Adrenal gland (tissue), 12 donors: ENCODE results near the gene GNAI3. TPM values are rescaled to one million over a fixed set of nuclear protein-coding genes. Genes with fewer than 3 reads are reported as not detected.

ENCODE experiments used
- DNase-seq, 7 donors: peaks; one replicate each; pipeline ENCODE4 v3.0.0-alpha.2; 2019 to 2020
- H3K27ac ChIP-seq, 5 donors: fragments of 200-600 bp; sonication (generic) in 4 of 5; 1 replicate in 3 of 5; 2 replicates in 2 of 5; pipeline versions ENCODE4 v1.5.1 to v1.8.0; 2016 to 2020; ENCODE audit warnings: mild to moderate bottlenecking in 1 of 5
- H3K27me3 ChIP-seq: fragments of 200-600 bp; 2 replicates; pipeline ENCODE4 v1.8.0; 2021
- H3K36me3 ChIP-seq, 2 donors: fragments of 200-600 bp; replicated peaks in 1 of 2; 1 replicate in 1 of 2; 2 replicates in 1 of 2; pipeline versions ENCODE4 v1.5.1 to v1.8.0; 2018 to 2022
- H3K4me1 ChIP-seq, 2 donors: fragments of 200-600 bp; replicated peaks in 1 of 2; 1 replicate in 1 of 2; 2 replicates in 1 of 2; pipeline versions ENCODE4 v1.5.1 to v1.8.0; 2018 to 2021
- H3K4me3 ChIP-seq, 4 donors: fragments of 200-600 bp; sonication (generic) in 3 of 4; one replicate each; pipeline ENCODE4 v1.5.1; 2016 to 2018
- H3K9me3 ChIP-seq, 3 donors: fragments of 200-600 bp; sonication (generic) in 1 of 3; replicated peaks in 1 of 3; 1 replicate in 2 of 3; 2 replicates in 1 of 3; pipeline versions ENCODE4 v1.5.1 to v1.8.0; 2016 to 2021
- CTCF ChIP-seq, 6 experiments: fragments of 450-650 bp in 4 of 6; fragments of 200-600 bp in 2 of 6; sonication (generic) in 1 of 6; IDR thresholded peaks; 1 replicate in 5 of 6; 2 replicates in 1 of 6; pipeline versions ENCODE4 v1.5.1 to v1.8.0; 2016 to 2021; ENCODE audit warnings: antibody characterized with exemption in 6 of 6, mild to moderate bottlenecking in 2 of 6, moderate library complexity in 1 of 6
- POLR2A ChIP-seq, 2 donors: fragments of 450-650 bp; IDR thresholded peaks; one replicate each; pipeline ENCODE4 v1.6.1; 2017; ENCODE audit warnings: antibody characterized with exemption in 2 of 2, mild to moderate bottlenecking in 2 of 2, moderate library complexity in 1 of 2
- WGBS, 4 donors: extraction: QIAGEN DNeasy Blood & Tissue Kit in 2 of 4; methylation state at CpG; one replicate each; pipeline versions ENCODE4 v1.1.5 to v1.1.7; 2013 to 2017; 5-methylcytosine and 5-hydroxymethylcytosine counted together
- intact Hi-C, 2 donors: fragments of 100-400 bp; cut with DNase I; formaldehyde crosslinking; loops; one replicate each; pipeline versions ENCODE4 v1.14.1 to v1.15.0; 2022 to 2023
- polyA plus RNA-seq, 3 donors: library from polyadenylated mRNA; stranded (reverse); fragments of 200-250 nt in 2 of 3; fragments of 350-450 nt in 1 of 3; fragmentation: Illumina TruSeq in 1 of 3; extraction: RNeasy Lipid Tissue Mini Kit (QIAGEN cat#74804) in 1 of 3; gene quantifications; one replicate each; pipeline ENCODE4 v1.2.3, GENCODE V29; 2013 to 2014
- total RNA-seq, 9 donors: library from RNA; depleted of rRNA in 4 of 9; stranded (reverse); fragments of >200 nt in 4 of 9; fragments of 120-200 nt in 1 of 9; fragmentation: NEBNext Ultra II Directional in 1 of 9; extraction: Animal tissue kit (Norgen Biotek cat#: 25700) in 1 of 9; gene quantifications; one replicate each; pipeline versions ENCODE4 v1.1.0 to v1.2.4, GENCODE V29; 2013 to 2023
- donor health status: healthy with polysubstance abuse.
- donor health status: Bipolar disorder and iron deficiency.
- donor health status: DM: yes; HTN: yes; CAD: no.
- donor health status: DM: no; HTN: no; CAD: no.
- donor health status: DM: no; HTN: no; CAD: no.
- donor health status: DM: yes; HTN: yes; CAD: no.

The GNAI3 gene
- total and polyA plus RNA-seq, 12 donors = 1.6 to 12.0 (median 5.6) TPM

- Histone ChIP-seq H3K27ac (no peak overlapping the region), H3K4me3 (no peak overlapping the region), H3K27me3 (no peaks in the 10 kb centered on the region), H3K36me3 (no peaks in the 10 kb centered on the region), H3K4me1 (peaks cover 6 to 9% of the 10 kb centered on the region in 2 donors), H3K9me3 (no peaks in the 10 kb centered on the region)
- TF ChIP-seq CTCF (IDR thresholded peaks at IDR 0.05) (no peak), POLR2A (IDR thresholded peaks at IDR 0.05) (no peak)
- no peak for DNase-seq
- intact Hi-C loops = no loop called here
- 81 to 92% (median 91%) methylated on average over 1 of the region's 1 CpG for WGBS, 4 donors
These were observed 43.4 kb upstream of the GNAI3 start for GRCh38 chr1:109504974-109505373.

GRCh38 chr1:109508001-109508872 is 40.2 kb upstream of the GNAI3 start:
- no peak for TF ChIP-seq CTCF (IDR thresholded peaks at IDR 0.05)
- no peak for TF ChIP-seq POLR2A (IDR thresholded peaks at IDR 0.05)
- no peaks in the 10 kb centered on the region for H3K27me3 ChIP-seq
- H3K27ac ChIP-seq = peak overlapping the region in 1 of 5 donors; percentile 72
- no peaks in the 10 kb centered on the region for H3K9me3 ChIP-seq
- intact Hi-C loops = no loop called here
- H3K4me3 ChIP-seq = peak overlapping the region in 1 of 4 donors; percentile 81
- no peaks in the 10 kb centered on the region for H3K36me3 ChIP-seq
- 81 to 94% (median 84%) methylated on average over 16 to 25 of the region's 25 CpGs for WGBS, 4 donors
- peaks cover 0 to 7% of the 10 kb centered on the region in 2 donors for H3K4me1 ChIP-seq
- DNase-seq = peak in 2 of 7 donors; percentile 36 to 48

GRCh38 chr1:109508873-109509175 is 39.6 kb upstream of the GNAI3 start:
- Histone ChIP-seq H3K4me3 (peak overlapping the region in 2 of 4 donors; percentile 35 to 81), H3K27ac (peak overlapping the region in 1 of 5 donors; percentile 72), H3K27me3 (no peaks in the 10 kb centered on the region), H3K36me3 (no peaks in the 10 kb centered on the region), H3K4me1 (peaks cover 0 to 7% of the 10 kb centered on the region in 2 donors), H3K9me3 (no peaks in the 10 kb centered on the region)
- 46 to 64% (median 52%) methylated on average over 5 to 7 of the region's 7 CpGs for WGBS, 4 donors
- intact Hi-C loops = no loop called here
- no peak for DNase-seq
- TF ChIP-seq CTCF (IDR thresholded peaks at IDR 0.05) = no peak
- no peak for TF ChIP-seq POLR2A (IDR thresholded peaks at IDR 0.05)

GRCh38 chr1:109509176-109510134 is 39.0 kb upstream of the GNAI3 start, which contains the start of gene AMIGO1:
TSS of gene AMIGO1 (minus strand) at chr1:109509727. CDS start at chr1:109508912, 815 bp downstream.
- Histone ChIP-seq H3K4me3 (peak within 1 kb of the TSS in 3 of 4 donors; percentile 23 to 81 (median 35)), H3K4me1 (peaks cover 0 to 7% of the 10 kb centered on the region in 2 donors), H3K36me3 (no peaks in the 10 kb centered on the region), H3K27me3 (no peaks in the 10 kb centered on the region), H3K27ac (peak within 1 kb of the TSS in 3 of 5 donors; percentile 26 to 72 (median 56)), H3K9me3 (no peaks in the 10 kb centered on the region)
- peak in 5 of 7 donors; percentile 57 to 65 (median 58) for DNase-seq
- TF ChIP-seq CTCF (IDR thresholded peaks at IDR 0.05) = peak in 1 of 6 experiments; percentile 9
- TF ChIP-seq POLR2A (IDR thresholded peaks at IDR 0.05) = peak in 1 of 2 donors; percentile 31
- WGBS, 4 donors = 0 to 2% (median 1%) methylated on average over 5 to 100 of the region's 100 CpGs
- intact Hi-C loops = loop anchor here in 1 of 2 donors (2.0 kb wide), 1 partner anchor 21 kb away; no protein-coding TSS in a partner anchor
